Sciatic nerve (tissue), 2 donors: ENCODE data around the gene KPTN. TPM values are rescaled to one million over a fixed set of nuclear protein-coding genes. Genes with fewer than 3 reads are reported as not detected.

Source experiments
- ATAC-seq: fragments of 200-7000 bp; cut with Tn5 transposase; one replicate; pipeline ENCODE4 v1.9.1; 2020; ENCODE audit warnings: mild to moderate bottlenecking, moderate library complexity
- DNase-seq: peaks from one replicate; pipeline ENCODE4 v3.0.0-alpha.2; 2020; ENCODE audit warnings: low spot score
- intact Hi-C: fragments of 100-400 bp; cut with DNase I; formaldehyde crosslinking; loops from one replicate; pipeline ENCODE4 v1.14.2; 2022
- total RNA-seq: library from RNA; stranded (reverse); fragmentation: NEBNext Ultra II Directional; extraction: Animal tissue kit (Norgen Biotek cat#: 25700); gene quantifications from one replicate; pipeline ENCODE4 v1.2.1, GENCODE V29; 2021
- donor health status: DM: no; HTN: no; CAD: no.
- donor health status: DM: no; HTN: no; CAD: no.

KPTN gene
- 6.3 TPM for total RNA-seq

DNA sequence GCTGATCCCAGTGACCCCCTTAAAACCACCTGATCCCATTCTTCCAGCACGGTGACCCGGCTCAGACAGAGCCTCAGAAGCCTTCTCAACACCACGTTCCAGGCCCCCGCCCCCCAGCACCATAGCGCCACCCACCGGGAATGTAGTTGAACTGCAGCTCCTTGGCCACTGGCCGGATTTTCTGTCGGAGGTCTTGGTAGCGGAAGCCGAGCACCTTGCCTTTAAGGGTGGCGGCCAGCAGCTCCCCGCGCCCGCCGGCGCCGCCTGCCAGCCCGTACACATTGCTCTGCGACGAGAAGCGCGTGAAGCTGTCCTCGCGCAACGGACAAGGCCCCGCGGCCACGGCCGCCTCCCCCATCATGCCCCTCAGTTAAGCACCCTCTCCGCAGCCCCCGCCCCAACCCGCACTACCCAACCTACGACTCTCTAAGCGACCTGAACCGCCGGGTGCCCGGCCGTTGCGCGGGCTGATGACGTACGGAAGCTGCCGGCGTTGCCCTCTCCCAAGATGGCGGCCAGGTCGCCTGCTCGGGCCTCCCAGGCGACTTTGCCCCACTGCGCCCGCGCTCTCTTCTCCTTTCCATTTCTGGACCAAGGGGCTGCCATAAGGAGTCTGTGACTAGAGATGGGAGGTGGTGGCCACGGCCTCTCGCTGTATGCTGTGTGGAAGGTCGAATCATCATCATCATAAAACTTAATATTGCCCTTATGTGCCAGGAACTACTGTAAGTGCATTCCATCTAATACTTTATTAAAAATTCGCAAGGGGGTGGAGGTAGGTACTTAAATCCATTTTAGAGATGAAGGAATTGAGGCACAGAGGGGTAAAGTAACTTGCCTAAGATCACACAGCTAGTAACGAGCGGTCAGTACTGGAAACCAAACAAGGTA is at the start of gene KPTN:
Gene KPTN (minus strand): TSS at position 420 of the 891 bp plus-strand sequence. CDS start 59 bp downstream, at position 361.
- intact Hi-C loops = no loop called here
- ATAC-seq = peak; percentile 93
- peak; percentile 91 for DNase-seq

DNA sequence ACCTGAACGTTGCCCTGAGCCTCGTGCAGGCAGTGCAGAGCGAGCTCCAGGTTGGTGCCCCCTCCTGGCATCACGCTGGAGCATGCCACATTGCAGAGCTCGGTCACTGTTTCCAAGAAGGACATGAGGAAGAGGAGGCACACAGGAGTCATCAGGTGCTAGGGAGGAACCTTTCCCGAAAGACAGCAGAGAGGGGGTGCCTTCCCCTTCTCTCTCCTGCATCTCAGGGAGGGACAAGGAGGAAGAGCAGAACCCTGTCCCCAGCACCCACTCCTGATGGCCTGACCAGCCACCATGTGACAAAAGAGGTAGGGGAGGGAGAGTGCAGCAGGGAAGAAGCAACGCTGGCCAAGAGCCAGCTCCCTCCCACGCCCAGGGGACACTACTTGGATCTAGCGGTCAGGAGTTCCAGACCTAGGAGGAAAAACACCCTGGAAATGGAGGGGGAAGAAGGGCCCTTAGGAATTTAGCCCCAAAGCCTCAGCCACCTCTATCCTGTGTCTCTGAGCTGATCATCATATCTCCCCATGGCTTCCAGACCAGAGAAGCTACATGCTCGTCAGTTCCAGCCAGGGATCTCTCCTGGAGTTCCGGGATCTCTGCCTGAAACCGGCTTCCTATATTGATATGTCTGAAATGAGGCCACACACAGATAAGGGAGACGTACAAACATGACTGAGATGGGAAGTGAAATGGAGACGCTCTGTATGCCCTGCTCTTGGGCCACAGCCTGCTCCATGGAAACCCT is 47.8 kb upstream of the KPTN start:
- intact Hi-C loops = no loop called here
- ATAC-seq (no peak), DNase-seq (no peak)

DNA sequence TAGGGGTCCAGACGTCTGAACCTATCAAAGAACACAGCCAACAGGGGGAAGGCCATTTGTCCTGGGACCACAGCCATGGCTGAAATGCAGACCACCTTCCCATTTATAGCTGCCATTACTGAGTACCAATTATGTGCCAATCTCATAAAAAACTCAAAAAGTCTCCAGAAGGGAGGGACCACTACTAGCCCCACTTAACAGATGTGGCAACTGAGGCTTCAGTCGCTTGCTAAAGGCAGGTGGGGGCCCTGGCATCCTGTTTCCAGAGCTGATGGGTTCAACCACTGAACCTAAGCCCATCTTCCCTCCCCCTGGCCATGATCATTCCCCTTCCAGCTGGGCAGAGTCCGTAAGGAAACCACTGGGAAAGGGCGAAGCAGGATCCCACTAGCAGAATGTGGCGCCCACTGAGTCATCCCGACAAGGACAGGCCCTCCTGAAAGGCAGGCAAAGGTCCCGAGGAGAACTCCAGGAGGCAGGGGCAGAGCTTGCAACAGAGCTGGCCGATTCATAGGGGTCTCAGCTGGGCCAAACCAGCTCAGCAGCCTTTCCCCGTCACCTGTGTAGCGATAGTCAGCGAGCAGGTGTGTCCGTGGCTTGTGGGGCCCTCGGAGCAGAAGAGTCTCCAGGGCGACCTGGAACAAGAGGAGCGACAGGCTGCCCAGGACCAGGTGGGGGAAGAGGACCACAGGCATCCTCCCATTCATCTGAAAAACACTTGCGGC is 45.2 kb upstream of the KPTN start:
- DNase-seq (no peak), ATAC-seq (no peak)
- intact Hi-C loops = loop anchor here (10.0 kb wide), 1 partner anchor 166 kb away; no protein-coding TSS in a partner anchor

DNA sequence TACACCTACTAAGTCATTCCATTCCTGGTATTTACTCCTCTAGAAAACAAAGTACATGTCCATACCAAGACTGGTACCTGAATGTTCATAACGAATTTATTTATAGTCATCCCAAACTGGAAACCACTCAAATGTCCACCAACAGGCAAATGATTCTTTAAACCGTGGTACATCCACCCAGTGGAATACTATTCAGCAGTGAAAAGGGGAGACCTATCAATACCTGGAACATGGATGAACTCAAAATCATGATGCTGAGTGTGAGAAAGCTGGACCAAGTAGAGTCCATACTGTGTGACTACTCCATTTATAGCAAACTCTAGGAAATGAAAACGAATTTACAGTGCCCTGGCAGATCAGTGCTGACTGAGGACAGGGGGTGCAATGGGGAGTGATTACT is 42.8 kb upstream of the KPTN start:
- DNase-seq (no peak), ATAC-seq (no peak)
- intact Hi-C loops = loop anchor here (10.0 kb wide), 1 partner anchor 168 kb away; no protein-coding TSS in a partner anchor

DNA sequence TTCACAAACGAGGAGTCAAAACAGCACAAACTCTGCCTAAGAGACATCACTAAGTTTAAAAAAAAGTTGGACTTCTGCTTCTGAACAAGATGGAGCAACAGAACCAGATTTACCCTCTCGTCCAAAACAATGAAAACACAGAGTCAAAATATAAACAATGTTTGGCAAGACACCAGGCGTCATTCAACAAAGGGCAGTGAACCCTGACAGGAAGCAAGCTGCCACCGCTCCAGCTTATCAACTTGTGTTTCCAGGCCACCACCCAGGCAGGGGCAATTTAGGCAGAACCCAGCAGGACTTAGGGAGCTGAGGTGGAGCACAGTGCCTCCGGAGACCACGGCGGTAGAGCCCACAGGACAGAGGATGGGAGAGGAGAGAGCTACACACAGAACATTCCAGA is 39.5 kb upstream of the KPTN start:
- ATAC-seq (no peak), DNase-seq (no peak)
- intact Hi-C loops = loop anchor here (10.0 kb wide), 1 partner anchor 171 kb away; no protein-coding TSS in a partner anchor

DNA sequence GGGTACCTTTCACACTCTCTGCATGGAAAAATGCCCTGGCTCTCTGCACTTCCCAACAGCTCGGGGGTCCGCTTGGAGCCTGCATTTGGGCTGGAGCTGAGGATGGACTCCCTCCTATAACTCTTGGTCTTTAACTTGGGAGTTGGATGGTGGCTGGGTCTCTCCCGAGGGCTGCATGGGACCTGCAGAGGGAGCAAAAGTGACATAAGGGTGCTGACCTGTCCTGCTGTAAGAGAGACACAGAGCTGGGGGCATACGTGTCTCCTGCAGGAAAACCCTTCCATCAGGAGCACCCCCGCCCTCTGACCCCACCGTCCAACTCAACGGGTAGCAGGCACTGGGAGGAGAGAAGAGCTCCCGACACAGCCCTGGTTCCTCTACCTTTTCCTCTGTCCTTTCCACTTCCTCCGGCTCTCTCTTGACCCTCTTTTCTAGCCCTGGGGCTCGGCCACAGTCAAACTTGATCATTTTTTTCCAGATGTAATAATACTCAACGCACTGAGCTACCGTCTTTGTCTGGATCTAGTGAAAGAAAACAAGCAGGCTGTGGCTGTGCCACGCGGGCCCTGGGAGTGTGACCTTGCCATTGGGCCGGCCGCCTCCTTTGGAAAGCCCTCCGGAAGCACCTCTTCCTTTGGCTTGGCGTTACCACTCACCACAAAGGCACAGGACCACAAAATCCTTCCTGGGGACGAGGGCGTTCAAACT is 37.6 kb upstream of the KPTN start:
- intact Hi-C loops = loop anchor here (10.0 kb wide), 1 partner anchor 173 kb away; no protein-coding TSS in a partner anchor
- DNase-seq = no peak
- peak; percentile 20 for ATAC-seq

DNA sequence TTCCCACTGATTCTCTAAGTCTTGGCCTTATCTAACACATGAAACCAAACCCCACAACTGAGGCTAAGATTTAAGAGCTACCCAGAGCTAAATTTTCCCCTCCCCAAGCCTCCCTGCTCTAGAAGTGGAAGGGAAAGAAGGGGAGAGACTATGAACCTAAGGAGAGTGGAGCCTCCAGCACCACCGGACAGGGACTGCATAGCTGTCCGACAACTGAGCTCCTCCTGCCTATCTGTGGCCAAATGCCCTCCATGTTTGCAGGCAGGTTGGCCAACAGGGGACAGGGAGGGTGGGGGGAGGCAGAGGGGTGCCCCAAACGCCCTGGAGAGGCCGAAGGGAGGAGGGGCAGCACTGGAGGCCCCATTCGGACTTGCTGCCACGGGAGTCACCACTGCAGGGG is 36.8 kb upstream of the KPTN start:
- DNase-seq = no peak
- no peak for ATAC-seq
- intact Hi-C loops = loop anchor here (10.0 kb wide), 1 partner anchor 174 kb away; no protein-coding TSS in a partner anchor

DNA sequence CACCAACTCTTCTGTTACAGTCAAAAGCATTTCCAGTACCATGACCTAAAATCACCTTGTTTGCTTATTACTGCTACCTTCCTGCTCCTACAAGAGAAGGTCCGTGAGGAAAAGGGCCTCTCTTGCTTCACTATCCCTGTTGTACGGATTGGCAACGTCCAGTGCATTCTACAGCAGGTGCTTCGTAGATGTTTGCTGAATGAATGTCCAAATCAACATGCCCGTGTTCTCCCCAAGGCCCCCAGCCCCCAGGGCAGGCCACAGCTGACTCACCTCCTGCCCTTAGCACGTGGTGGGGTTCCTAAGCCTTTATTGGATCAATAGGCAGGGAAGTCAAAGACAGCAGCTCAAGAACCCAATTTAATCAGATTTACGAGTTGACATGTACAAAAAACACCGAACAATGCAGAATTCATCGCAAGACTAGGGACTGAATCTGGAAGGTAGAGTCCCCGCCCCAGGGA is 36.4 kb upstream of the KPTN start:
- DNase-seq (no peak), ATAC-seq (no peak)
- intact Hi-C loops = loop anchor here (10.0 kb wide), 1 partner anchor 174 kb away; no protein-coding TSS in a partner anchor

DNA sequence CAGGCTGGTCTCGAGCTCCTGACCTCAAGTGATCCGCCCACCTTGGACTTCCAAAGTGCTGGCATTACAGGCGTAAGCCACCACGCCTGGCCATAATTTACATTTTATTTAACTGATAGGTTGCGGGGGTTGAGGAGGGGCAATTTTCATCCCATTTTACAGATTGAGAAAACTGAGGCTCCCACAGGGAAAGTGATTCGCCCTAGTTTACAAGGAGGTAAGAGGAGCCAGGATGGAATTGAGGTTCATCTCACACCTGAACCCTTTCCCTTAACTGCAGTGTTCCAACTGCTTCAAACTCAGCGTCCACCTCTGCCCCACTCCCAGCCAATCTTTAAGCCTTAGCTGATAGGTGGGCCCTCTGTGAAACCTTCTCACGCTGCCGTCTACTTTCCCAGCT is 34.8 kb upstream of the KPTN start:
- DNase-seq = no peak
- intact Hi-C loops = no loop called here
- ATAC-seq = no peak

DNA sequence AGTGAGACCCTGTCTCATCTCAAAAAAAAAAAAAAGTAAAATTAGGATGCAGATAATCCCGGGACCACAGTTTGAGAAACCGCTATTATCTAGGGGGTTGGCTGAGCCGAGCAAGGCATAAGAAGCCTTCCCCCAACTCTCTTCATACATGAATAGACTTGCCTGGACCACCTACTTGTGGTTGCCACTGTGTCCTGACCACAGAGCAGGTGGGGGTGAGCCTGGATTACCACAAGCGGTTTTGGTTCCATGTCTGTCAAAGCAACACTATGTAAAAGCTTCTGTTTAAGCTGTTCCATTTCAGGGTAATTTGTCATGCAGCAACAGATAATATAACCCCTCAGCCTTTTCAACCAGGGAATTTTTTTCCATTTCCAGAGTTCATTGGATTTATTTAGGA is 34.1 kb upstream of the KPTN start:
- ATAC-seq (no peak), DNase-seq (no peak)
- intact Hi-C loops = no loop called here

DNA sequence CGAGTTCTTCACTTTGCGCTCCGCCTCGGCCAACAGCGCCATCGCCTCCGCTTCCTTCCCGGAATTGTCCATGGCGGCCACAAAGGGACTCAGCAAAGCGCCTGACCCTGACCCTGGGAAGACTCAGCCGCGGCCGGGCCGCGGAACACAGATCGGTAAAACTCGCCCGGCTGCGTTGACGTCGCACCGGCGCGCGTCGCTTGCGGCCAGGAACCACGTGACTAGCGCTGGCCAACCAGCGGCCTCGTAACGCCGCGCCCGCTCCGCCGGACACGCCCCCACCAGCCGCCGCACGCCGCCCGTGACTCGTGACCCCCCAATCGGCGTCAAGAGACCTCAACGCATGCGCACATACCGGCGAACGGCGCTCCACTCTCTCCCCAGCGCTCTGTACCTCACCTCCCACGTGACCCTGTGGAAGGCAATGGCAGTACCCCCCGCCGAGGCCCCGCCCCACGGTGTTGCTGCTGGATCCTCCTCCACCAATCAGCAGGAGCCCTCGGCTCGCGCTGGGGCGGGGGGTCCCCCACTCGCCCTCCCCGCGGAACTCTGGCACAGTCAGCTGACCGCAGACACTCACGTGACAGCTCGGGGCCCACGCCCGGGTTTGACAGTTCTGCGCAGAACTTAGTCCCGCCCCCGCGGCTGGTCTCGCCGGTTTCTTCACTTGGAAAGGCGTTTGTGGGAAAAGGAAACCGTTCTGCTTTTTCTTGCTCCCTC is 31.0 kb upstream of the KPTN start, which contains the start of gene NAPA:
Gene NAPA (minus strand): TSS at position 195 of the 720 bp plus-strand sequence. CDS start 123 bp downstream, at position 72.
- ATAC-seq = peak; percentile 98
- DNase-seq = peak; percentile 100
- intact Hi-C loops = no loop called here

DNA sequence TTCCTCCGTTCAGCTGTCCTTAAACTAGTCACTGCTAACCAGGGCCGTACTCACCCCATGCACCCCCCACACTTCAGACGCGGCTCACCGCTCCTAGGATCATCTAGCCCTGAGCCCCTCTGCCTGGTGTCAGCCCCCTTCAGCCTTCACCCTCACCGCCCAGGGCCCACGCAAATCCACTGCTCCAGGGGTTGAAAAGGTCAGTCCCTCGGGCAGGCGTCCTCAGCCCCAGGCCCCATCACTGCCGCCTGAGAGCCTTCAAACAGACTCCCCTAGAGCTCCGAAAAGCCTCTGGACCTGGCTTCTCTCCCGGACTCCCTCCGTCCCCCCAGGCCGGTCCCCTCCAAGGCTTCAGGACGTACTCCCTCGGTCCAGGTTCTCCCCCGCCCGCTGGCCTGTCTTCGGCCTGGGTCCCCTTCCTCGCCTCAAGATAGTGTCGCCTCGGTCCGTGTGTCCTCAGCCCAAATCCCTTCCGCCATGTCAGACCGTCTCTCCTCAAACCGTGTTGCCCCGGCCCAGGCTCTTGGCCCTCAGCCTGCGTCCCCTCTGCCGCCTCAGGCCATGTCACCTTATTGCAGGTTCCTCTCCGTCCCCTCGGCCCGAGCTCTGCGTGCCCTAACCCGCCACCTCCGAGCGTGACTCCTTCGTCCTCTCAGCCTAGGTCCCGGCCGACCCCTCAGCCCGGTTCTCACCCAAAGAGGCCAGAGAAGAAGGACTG is 30.3 kb upstream of the KPTN start:
- DNase-seq (no peak), ATAC-seq (no peak)
- intact Hi-C loops = no loop called here

DNA sequence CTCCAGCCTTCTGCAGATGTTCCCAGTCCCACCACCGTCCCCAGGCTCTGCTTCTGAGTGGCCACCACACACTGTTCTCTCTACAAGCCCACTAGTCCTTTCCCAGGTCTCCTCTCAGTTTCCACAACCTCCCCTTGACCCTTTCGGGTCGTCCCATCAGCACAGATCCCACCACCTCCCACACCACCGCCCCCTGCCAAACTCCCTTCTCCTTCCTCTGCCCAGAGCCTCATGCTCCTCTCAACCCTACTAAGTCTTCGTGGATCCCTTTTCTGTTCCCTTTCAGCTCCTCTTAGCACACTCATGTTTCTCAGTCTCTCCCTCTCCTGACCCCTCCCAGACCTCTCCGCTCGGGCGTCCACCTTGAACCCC is 28.9 kb upstream of the KPTN start:
- intact Hi-C loops = no loop called here
- no peak for ATAC-seq
- no peak for DNase-seq

DNA sequence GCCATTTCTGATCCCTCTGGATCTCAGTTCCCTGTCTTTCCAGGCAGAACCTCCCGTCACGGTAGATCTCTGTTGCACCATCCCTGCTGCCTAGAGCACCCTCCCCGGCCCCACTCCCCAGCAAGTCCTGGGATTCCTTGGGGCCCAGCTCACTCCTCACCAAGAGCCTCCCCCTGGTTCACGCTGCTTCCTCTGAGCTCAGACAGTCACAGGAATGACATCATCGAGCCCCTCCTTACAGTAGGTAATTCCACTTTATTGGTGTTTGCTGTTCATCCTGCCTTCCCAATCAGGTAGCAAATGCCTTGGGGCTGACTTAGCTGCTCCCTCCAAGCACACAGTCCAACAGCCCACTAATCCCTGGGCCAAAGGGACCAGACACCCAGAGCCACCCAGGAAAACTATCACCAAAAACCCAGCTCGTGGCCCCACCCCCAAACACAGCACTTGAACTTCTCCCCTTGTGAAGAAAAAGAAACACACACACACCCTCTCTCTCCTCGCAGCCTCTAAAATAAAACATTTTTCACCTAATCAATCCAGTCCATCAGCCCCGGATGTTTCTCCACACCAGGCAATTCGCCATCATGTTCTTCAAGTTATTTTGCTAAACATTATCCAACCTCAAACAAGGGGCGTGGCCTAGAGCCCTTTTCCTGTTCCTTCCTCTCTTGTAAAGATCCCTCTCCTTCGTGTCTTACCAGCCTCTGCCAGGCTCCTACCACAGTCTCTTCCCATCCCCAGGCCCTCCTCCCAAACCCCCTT is 28.3 kb upstream of the KPTN start:
- no peak for DNase-seq

DNA sequence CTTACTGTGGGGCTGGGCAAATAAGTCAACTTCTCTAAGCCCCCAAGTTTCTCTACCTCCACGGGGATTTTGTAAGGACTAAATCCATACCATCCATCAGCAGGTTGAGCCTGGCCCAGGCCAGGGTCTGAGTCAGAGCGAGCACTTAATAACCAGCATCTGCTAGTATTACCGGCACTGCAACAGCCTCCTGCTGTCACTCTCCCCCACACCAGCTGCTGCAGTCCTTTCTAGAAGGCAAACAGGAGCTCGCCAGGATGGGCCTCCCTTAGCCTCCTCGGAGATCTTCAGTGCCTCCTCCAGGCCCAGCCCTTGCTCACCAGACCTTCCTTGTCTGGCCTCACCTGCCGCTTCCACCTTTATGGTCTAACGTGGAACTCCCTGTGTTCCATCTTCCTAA is 27.7 kb upstream of the KPTN start:
- intact Hi-C loops = no loop called here

More for the DNA sequence above, 28.3 kb upstream of the KPTN start:
- ATAC-seq = no peak
- intact Hi-C loops = no loop called here

DNA sequence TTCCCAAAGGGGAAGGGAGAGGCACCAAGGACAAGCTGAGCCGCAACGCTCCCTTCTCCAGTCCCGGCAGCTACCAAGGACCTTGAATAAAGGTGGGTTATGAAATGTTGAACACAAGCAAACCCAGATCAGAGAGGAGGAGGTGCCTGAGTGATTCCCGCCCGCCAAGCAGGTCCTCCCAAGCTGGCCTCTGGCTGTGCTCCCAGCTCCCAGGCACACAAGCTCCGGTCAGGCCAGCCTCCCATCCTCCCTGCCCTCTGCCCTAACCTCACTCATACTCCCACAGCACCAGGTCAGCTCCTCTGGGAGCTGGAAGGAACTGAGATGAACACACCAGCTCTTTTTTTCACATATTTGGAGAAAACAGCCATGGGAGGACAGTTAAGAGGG is 27.1 kb upstream of the KPTN start:
- peak; percentile 18 for ATAC-seq
- no peak for DNase-seq

More for the DNA sequence above, 27.7 kb upstream of the KPTN start:
- no peak for DNase-seq
- no peak for ATAC-seq

More for the DNA sequence above, 27.1 kb upstream of the KPTN start:
- intact Hi-C loops = no loop called here
